PC-9 (cell line): ENCODE measurements around the gene PDCD1LG2. TPM values are rescaled to one million over a fixed set of nuclear protein-coding genes. Genes with fewer than 3 reads are reported as not detected.

ENCODE experiments used
- BruUV-seq: library from RNA; stranded (reverse); fragments of 400-500 nt; replicated peaks from 2 replicates; lab custom pipeline; 2021; lab: Mats Ljungman, UMichigan
- CTCF ChIA-PET: fragments of 300-600 bp; sonication (Branson Sonifier 250); formaldehyde crosslinking; loops from one replicate; lab custom pipeline; 2022; ENCODE audit warnings: antibody characterized with exemption; lab: Charles Lee
- POLR2A ChIA-PET: fragments of 300-600 bp; sonication (Branson Sonifier 250); formaldehyde crosslinking; loops from one replicate; lab custom pipeline; 2022; ENCODE audit warnings: antibody characterized with exemption; ENCODE audit not compliant: unreplicated experiment; lab: Charles Lee
- DNase-seq, 2 experiments: peaks; one replicate each; pipeline versions ENCODE4 v3.0.0 to v3.0.0-alpha.2; 2015 to 2022; ENCODE audit warnings: mixed read lengths in 1 of 2
- H2AFZ ChIP-seq: fragments of 200-600 bp; sonication (generic); 2 replicates; pipeline ENCODE4 v1.8.1; 2017; ENCODE audit warnings: antibody characterized with exemption
- H3F3A ChIP-seq: fragments of 200-600 bp; sonication (generic); 2 replicates; pipeline ENCODE4 v1.8.1; 2017; ENCODE audit warnings: antibody characterized with exemption, mild to moderate bottlenecking, low read depth; ENCODE audit not compliant: insufficient read depth
- H3K27ac ChIP-seq: fragments of 200-600 bp; sonication (generic); 2 replicates; pipeline ENCODE4 v1.6.1; 2016; ENCODE audit warnings: mixed run types
- H3K27me3 ChIP-seq: fragments of 200-600 bp; sonication (generic); 2 replicates; pipeline ENCODE4 v1.6.1; 2016; ENCODE audit warnings: low read depth, mixed run types; ENCODE audit not compliant: insufficient read depth
- H3K36me3 ChIP-seq: fragments of 200-600 bp; sonication (generic); 2 replicates; pipeline ENCODE4 v1.6.1; 2016; ENCODE audit warnings: low read depth, mixed run types
- H3K4me1 ChIP-seq: fragments of 200-600 bp; sonication (generic); replicated peaks from 2 replicates; pipeline ENCODE4 v1.6.1; 2016; ENCODE audit warnings: mixed run types; ENCODE audit not compliant: insufficient read depth
- H3K4me2 ChIP-seq: fragments of 200-600 bp; sonication (generic); 2 replicates; pipeline ENCODE4 v1.6.1; 2017; ENCODE audit warnings: mixed run types
- H3K4me3 ChIP-seq: fragments of 200-600 bp; sonication (generic); 2 replicates; pipeline ENCODE4 v1.6.1; 2016; ENCODE audit warnings: mixed run types
- H3K79me2 ChIP-seq: fragments of 200-600 bp; sonication (generic); 2 replicates; pipeline ENCODE4 v1.6.1; 2017; ENCODE audit warnings: low read depth, mixed run types
- H3K9me2 ChIP-seq: fragments of 200-600 bp; sonication (generic); 2 replicates; pipeline ENCODE4 v1.8.1; 2017; ENCODE audit warnings: mild to moderate bottlenecking; ENCODE audit not compliant: insufficient read depth
- H3K9me3 ChIP-seq: fragments of 200-600 bp; sonication (generic); 2 replicates; pipeline ENCODE4 v1.8.1; 2016; ENCODE audit warnings: low read depth; ENCODE audit not compliant: insufficient read depth
- H4K20me1 ChIP-seq: fragments of 200-600 bp; sonication (generic); 2 replicates; pipeline ENCODE4 v1.8.1; 2017; ENCODE audit not compliant: insufficient read depth
- CTCF ChIP-seq: fragments of 200-600 bp; sonication (generic); conservative IDR thresholded peaks from 2 replicates; pipeline ENCODE4 v1.6.1; 2017; ENCODE audit warnings: mixed run types, antibody characterized with exemption, mild to moderate bottlenecking, moderate library complexity
- EZH2 ChIP-seq: fragments of 200-600 bp; sonication (generic); IDR thresholded peaks from 2 replicates; pipeline ENCODE4 v1.8.0; 2017; ENCODE audit warnings: antibody characterized with exemption, low read depth
- intact Hi-C: fragments of 100-400 bp; cut with micrococcal nuclease; formaldehyde crosslinking; loops from one replicate; pipeline ENCODE4 v1.10.0; 2022; ENCODE audit not compliant: unreplicated experiment
- total RNA-seq: library from RNA; stranded (reverse); gene quantifications from 2 replicates; pipeline ENCODE4 v1.2.3, GENCODE V29; 2021

The PDCD1LG2 gene
- total RNA-seq, 1 experiment from 2014 or later: 1.4 TPM

- no peak overlapping the region for H2AFZ ChIP-seq
- no peaks in the 10 kb centered on the region for H3K79me2 ChIP-seq
- no TSS peak for BruUV-seq
These were observed 61.4 kb downstream of the PDCD1LG2 start for GRCh38 chr9:5571629-5572232.

GRCh38 chr9:5574097-5574496, 63.8 kb downstream of the PDCD1LG2 start:
- no peak for DNase-seq
- CTCF ChIA-PET: interaction anchor here (0.7 kb wide), 1 partner anchor 131 kb away, joined by 4 read pairs; no protein-coding TSS in a partner anchor
- TF ChIP-seq EZH2: no peak
- TF ChIP-seq CTCF: no peak
- Histone ChIP-seq H3K4me3 (no peak overlapping the region), H3K27ac (no peak overlapping the region), H3K9me2 (no peaks in the 10 kb centered on the region), H3F3A (no peaks in the 10 kb centered on the region), H3K9me3 (no peaks in the 10 kb centered on the region), H3K4me1 (no peaks in the 10 kb centered on the region), H3K79me2 (no peaks in the 10 kb centered on the region), H3K36me3 (no peaks in the 10 kb centered on the region), H3K4me2 (no peak overlapping the region), H3K27me3 (no peaks in the 10 kb centered on the region), H4K20me1 (no peaks in the 10 kb centered on the region), H2AFZ (no peak overlapping the region)
- no TSS peak for BruUV-seq
- POLR2A ChIA-PET: no interaction called here
- intact Hi-C loops: no loop called here

More at GRCh38 chr9:5571629-5572232, 61.4 kb downstream of the PDCD1LG2 start:
- Histone ChIP-seq H4K20me1 (no peaks in the 10 kb centered on the region), H3K4me2 (no peak overlapping the region), H3K27me3 (no peaks in the 10 kb centered on the region), H3F3A (no peaks in the 10 kb centered on the region), H3K36me3 (no peaks in the 10 kb centered on the region), H3K4me3 (no peak overlapping the region), H3K4me1 (no peaks in the 10 kb centered on the region), H3K27ac (no peak overlapping the region), H3K9me2 (no peaks in the 10 kb centered on the region), H3K9me3 (no peaks in the 10 kb centered on the region)
- intact Hi-C loops: no loop called here
- TF ChIP-seq EZH2: no peak
- no peak for TF ChIP-seq CTCF
- no peak for DNase-seq
- POLR2A ChIA-PET: no interaction called here
- CTCF ChIA-PET: no interaction called here

GRCh38 chr9:5575000-5575399, 64.7 kb downstream of the PDCD1LG2 start:
- POLR2A ChIA-PET: no interaction called here
- H3K9me2 ChIP-seq: no peaks in the 10 kb centered on the region
- no peak overlapping the region for H2AFZ ChIP-seq
- CTCF ChIA-PET: interaction anchor here (0.7 kb wide), 1 partner anchor 82 kb away, joined by 3 read pairs; no protein-coding TSS in a partner anchor
- intact Hi-C loops: no loop called here
- DNase-seq: no peak
- H3F3A ChIP-seq: no peaks in the 10 kb centered on the region
- no peaks in the 10 kb centered on the region for H3K9me3 ChIP-seq
- TF ChIP-seq CTCF (no peak), EZH2 (no peak)
- H3K36me3 ChIP-seq: no peaks in the 10 kb centered on the region
- H3K4me2 ChIP-seq: no peak overlapping the region
- BruUV-seq: no TSS peak
- no peaks in the 10 kb centered on the region for H3K27me3 ChIP-seq
- H3K79me2 ChIP-seq: no peaks in the 10 kb centered on the region
- H4K20me1 ChIP-seq: no peaks in the 10 kb centered on the region
- H3K4me1 ChIP-seq: no peaks in the 10 kb centered on the region
- H3K4me3 ChIP-seq: no peak overlapping the region
- H3K27ac ChIP-seq: no peak overlapping the region
